ENCODE data around the gene CDC45. TPM values are rescaled to one million over a fixed set of nuclear protein-coding genes. Genes with fewer than 3 reads are reported as not detected.

The CDC45 gene
- total and polyA plus RNA-seq, 7 experiments from 2014 or later, result 0.35 to 57.7 (median 0.85) TPM

DNA sequence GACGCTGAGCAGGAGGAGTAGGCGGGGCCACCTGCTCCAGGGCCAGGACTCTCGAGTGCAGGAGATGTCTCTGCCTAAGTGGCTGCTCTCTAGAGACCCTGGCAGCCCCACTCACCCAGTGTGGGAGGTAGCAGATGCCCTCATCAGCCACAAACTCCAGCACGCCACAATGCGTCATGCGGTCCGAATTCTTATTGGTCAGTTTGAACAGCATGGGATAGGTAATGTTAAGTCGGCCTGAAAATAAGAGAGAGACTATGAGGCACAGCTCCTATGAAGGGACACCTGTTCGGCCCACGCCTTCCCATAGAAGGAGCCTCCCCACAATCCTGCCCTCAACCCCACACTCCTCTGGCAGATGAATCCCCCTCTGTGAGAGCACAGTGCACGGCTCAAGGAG is 8.1 kb upstream of the CDC45 start:
- CTCF ChIA-PET, result no interaction called here
- no peak for DNase-seq
- Histone ChIP-seq H3K4me1 (ENCODE audit: control insufficient read depth in 2 of 2, insufficient read depth in 2 of 2, low read length in 2 of 2) (peaks cover 6 to 7% of the 10 kb centered on the region in 2 donors), H3K9me3 (ENCODE audit: control insufficient read depth in 2 of 3, low read length in 3 of 3) (no peaks in the 10 kb centered on the region), H3K36me3 (ENCODE audit: control insufficient read depth in 2 of 3, insufficient read depth in 3 of 3, low read length in 3 of 3) (peaks cover 22 to 85% (median 51%) of the 10 kb centered on the region in 3 experiments), H3K4me3 (ENCODE audit: low read length) (no peak overlapping the region), H3K27ac (ENCODE audit: low read depth, low read length) (no peak overlapping the region), H3K27me3 (ENCODE audit: control insufficient read depth in 2 of 2, insufficient read depth in 2 of 2, low read length in 2 of 2) (no peaks in the 10 kb centered on the region)
- Mint-ChIP-seq H3K4me3 (no peak overlapping the region), H3K4me1 (peaks cover 5 to 32% (median 18%) of the 10 kb centered on the region in 7 donors), H3K9me3 (no peaks in the 10 kb centered on the region), H3K27ac (no peak overlapping the region), H3K27me3 (no peaks in the 10 kb centered on the region), H3K36me3 (peaks cover 7 to 65% (median 20%) of the 10 kb centered on the region in 5 donors)
- intact Hi-C loops (cut with micrococcal nuclease), result loop anchor here (10.0 kb wide), 3 partner anchors 177 to 517 kb away; partner anchors contain the start of genes CLTCL1 (in 1 of the 2) and SEPTIN5 (in 1 of the 2)
- POLR2A ChIA-PET, result no interaction called here
- ATAC-seq, result no peak

DNA sequence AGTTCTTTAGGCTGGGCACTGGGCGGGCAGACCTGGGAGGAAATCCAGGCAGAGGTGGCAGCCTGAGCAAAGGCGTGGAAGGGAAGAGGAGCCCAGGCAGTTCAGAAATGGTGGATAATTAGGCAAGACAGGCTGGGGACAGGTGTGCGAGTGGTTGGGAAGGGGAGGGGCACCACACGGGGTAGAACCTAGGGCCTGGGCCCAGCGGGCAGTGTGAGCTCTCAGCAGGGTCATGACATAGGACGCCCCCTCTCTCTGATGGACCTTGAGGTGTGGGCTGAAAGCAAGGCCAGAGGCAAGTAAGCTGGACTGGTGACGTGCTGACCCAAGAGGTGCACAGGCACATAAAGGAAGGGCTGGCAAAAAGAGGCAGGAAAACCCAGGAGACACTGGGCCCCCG is 7.5 kb upstream of the CDC45 start:
- POLR2A ChIA-PET, result no interaction called here

DNA sequence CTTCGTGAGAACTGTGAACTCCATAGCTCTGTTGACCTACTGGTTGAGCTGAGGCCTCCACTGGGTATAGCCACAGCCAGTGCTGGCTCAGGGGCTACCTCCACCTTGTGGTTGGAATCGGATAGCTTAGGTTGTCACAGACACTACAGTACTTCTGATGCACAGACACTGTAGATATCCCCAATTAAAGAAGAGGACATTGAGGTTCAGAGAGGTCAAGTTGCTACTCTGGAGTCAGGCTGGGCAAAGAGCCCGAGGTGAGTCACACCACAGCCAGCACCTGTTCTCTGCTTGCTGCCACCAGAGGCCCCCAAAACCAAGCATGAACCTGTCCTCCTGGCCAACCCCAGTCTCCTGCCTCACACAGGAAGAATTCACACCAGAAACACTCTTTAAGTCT is 6.1 kb upstream of the CDC45 start:
- no peak overlapping the region for H3K27ac Mint-ChIP-seq
- ChIA-PET CTCF (no interaction called here), POLR2A (interaction anchor here (0.6 to 0.8 kb wide), 2 partner anchors 30 to 34 kb away, joined by 3 to 4 read pairs; no protein-coding TSS in a partner anchor)
- no peaks in the 10 kb centered on the region for H3K27me3 Mint-ChIP-seq
- Histone ChIP-seq H3K4me1 (ENCODE audit: control insufficient read depth in 2 of 2, insufficient read depth in 2 of 2, low read length in 2 of 2) (peaks cover 17 to 19% of the 10 kb centered on the region in 2 donors), H3K4me3 (ENCODE audit: low read length) (no peak overlapping the region), H3K36me3 (ENCODE audit: control insufficient read depth in 2 of 3, insufficient read depth in 3 of 3, low read length in 3 of 3) (peaks cover 16 to 66% (median 38%) of the 10 kb centered on the region in 3 experiments), H3K27ac (ENCODE audit: low read depth, low read length) (no peak overlapping the region), H3K9me3 (ENCODE audit: control insufficient read depth in 2 of 3, low read length in 3 of 3) (no peaks in the 10 kb centered on the region), H3K27me3 (ENCODE audit: control insufficient read depth in 2 of 2, insufficient read depth in 2 of 2, low read length in 2 of 2) (no peaks in the 10 kb centered on the region)
- H3K36me3 Mint-ChIP-seq, result peaks cover 6 to 45% (median 11%) of the 10 kb centered on the region in 5 donors
- DNase-seq, result no peak
- H3K4me1 Mint-ChIP-seq, result peaks cover 18 to 36% (median 32%) of the 10 kb centered on the region in 7 donors
- intact Hi-C loops (cut with micrococcal nuclease), result loop anchor here (10.0 kb wide), 3 partner anchors 179 to 519 kb away; partner anchors contain the start of genes CLTCL1 (in 1 of the 2) and SEPTIN5 (in 1 of the 2)
- no peaks in the 10 kb centered on the region for H3K9me3 Mint-ChIP-seq
- no peak overlapping the region for H3K4me3 Mint-ChIP-seq
- no peak for ATAC-seq

More for the DNA sequence above, 7.5 kb upstream of the CDC45 start:
- Histone ChIP-seq H3K36me3 (ENCODE audit: control insufficient read depth in 2 of 3, insufficient read depth in 3 of 3, low read length in 3 of 3) (peaks cover 18 to 78% (median 44%) of the 10 kb centered on the region in 3 experiments), H3K27me3 (ENCODE audit: control insufficient read depth in 2 of 2, insufficient read depth in 2 of 2, low read length in 2 of 2) (no peaks in the 10 kb centered on the region), H3K9me3 (ENCODE audit: control insufficient read depth in 2 of 3, low read length in 3 of 3) (no peaks in the 10 kb centered on the region), H3K27ac (ENCODE audit: low read depth, low read length) (no peak overlapping the region), H3K4me3 (ENCODE audit: low read length) (no peak overlapping the region), H3K4me1 (ENCODE audit: control insufficient read depth in 2 of 2, insufficient read depth in 2 of 2, low read length in 2 of 2) (peaks cover 9% of the 10 kb centered on the region in 2 donors)
- Mint-ChIP-seq H3K9me3 (no peaks in the 10 kb centered on the region), H3K4me3 (no peak overlapping the region), H3K36me3 (peaks cover 7 to 59% (median 20%) of the 10 kb centered on the region in 5 donors), H3K27ac (peak overlapping the region in 1 of 9 donors; percentile 55), H3K27me3 (no peaks in the 10 kb centered on the region), H3K4me1 (peaks cover 8 to 35% (median 22%) of the 10 kb centered on the region in 7 donors)
- intact Hi-C loops (cut with micrococcal nuclease), result loop anchor here (10.0 kb wide), 3 partner anchors 177 to 517 kb away; partner anchors contain the start of genes CLTCL1 (in 1 of the 2) and SEPTIN5 (in 1 of the 2)
- no peak for DNase-seq
- CTCF ChIA-PET, result no interaction called here
- ATAC-seq, result no peak

DNA sequence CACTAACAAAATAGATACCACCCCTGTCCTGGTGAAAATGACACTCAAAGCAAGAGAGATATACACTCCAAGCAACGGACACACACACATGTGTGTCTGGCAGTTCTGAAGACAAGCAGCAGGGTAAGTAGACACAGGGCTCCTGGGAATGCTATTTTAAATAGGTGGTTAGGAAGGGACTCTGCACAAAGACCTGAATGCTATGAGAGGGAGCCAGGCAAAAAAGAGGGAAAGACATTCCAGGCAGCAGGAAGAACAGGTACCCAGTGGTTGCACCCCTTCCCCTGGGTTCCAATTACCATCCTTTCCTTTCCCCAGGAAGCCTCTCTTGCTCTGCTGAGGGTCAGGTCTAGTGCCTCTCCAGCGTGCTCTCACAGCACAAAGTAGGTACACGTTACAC is 3.7 kb upstream of the CDC45 start:
- CTCF ChIA-PET, result no interaction called here
- peak overlapping the region in 1 of 10 donors; percentile 26 for H3K4me3 Mint-ChIP-seq
- peaks cover 0 to 2% (median 0%) of the 10 kb centered on the region in 11 donors for H3K9me3 Mint-ChIP-seq
- H3K36me3 Mint-ChIP-seq, result peaks cover 0 to 27% (median 4%) of the 10 kb centered on the region in 5 donors
- Histone ChIP-seq H3K4me1 (ENCODE audit: control insufficient read depth in 2 of 2, insufficient read depth in 2 of 2, low read length in 2 of 2) (peaks cover 17 to 19% of the 10 kb centered on the region in 2 donors), H3K9me3 (ENCODE audit: control insufficient read depth in 2 of 3, low read length in 3 of 3) (no peaks in the 10 kb centered on the region), H3K36me3 (ENCODE audit: control insufficient read depth in 2 of 3, insufficient read depth in 3 of 3, low read length in 3 of 3) (peaks cover 16 to 44% (median 19%) of the 10 kb centered on the region in 3 experiments), H3K27ac (ENCODE audit: low read depth, low read length) (no peak overlapping the region), H3K27me3 (ENCODE audit: control insufficient read depth in 2 of 2, insufficient read depth in 2 of 2, low read length in 2 of 2) (no peaks in the 10 kb centered on the region), H3K4me3 (ENCODE audit: low read length) (no peak overlapping the region)
- intact Hi-C loops (cut with micrococcal nuclease), result loop anchor here (2.0 to 10.0 kb wide), 5 partner anchors 181 to 1399 kb away; partner anchors contain the start of genes CLTCL1 (in 2 of the 2), PEX26 (in 1 of the 2) and SEPTIN5 (in 1 of the 2)
- no peaks in the 10 kb centered on the region for H3K27me3 Mint-ChIP-seq
- peak overlapping the region in 2 of 9 donors; percentile 26 to 34 for H3K27ac Mint-ChIP-seq
- DNase-seq (peak in 1 of 9 donors; percentile 9), ATAC-seq (no peak)
- H3K4me1 Mint-ChIP-seq, result peaks cover 24 to 48% (median 33%) of the 10 kb centered on the region in 7 donors
- POLR2A ChIA-PET, result no interaction called here

DNA sequence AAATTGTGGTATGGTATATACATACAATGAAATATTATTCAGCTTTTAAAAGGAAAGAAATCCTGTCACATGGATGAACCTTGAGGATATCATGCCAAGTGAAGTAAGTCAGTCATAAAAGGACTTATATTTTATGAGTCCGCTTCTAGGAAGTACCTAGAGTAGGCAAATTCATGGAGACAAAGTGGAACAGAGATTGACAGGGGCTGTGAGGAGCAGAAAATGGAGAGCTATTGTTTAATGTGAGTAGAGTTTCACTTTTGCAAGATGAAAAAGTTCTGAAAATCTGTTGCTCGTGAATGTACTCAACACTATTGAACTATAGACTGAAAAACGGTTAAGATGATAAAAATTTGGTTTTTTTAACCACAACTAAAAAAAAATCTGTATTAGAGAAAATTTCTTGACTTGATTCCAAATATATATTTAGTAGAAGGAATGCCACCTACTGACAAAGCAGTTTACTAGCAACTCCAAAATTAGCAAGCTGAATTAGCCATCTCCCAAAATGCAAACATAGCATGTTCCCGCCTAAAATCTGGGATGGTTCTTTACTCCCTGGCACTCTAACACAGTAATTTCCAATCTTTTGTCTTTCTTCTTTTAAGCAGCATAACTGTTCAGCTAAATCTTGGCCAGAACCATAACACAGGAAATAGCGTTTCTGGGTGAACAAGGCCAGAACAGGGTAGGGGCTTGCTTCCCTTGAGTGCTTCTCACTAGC is 2.2 kb upstream of the CDC45 start:
- Histone ChIP-seq H3K27ac (ENCODE audit: low read depth, low read length) (peak overlapping the region; percentile 96), H3K4me1 (ENCODE audit: control insufficient read depth in 2 of 2, insufficient read depth in 2 of 2, low read length in 2 of 2) (peaks cover 17 to 19% of the 10 kb centered on the region in 2 donors), H3K36me3 (ENCODE audit: control insufficient read depth in 2 of 3, insufficient read depth in 3 of 3, low read length in 3 of 3) (peaks cover 4 to 29% (median 7%) of the 10 kb centered on the region in 3 experiments), H3K27me3 (ENCODE audit: control insufficient read depth in 2 of 2, insufficient read depth in 2 of 2, low read length in 2 of 2) (no peaks in the 10 kb centered on the region), H3K9me3 (ENCODE audit: control insufficient read depth in 2 of 3, low read length in 3 of 3) (no peaks in the 10 kb centered on the region), H3K4me3 (ENCODE audit: low read length) (peak overlapping the region; percentile 85)
- DNase-seq, result peak in 6 of 9 donors; percentile 3 to 34 (median 15)
- intact Hi-C loops (cut with micrococcal nuclease), result loop anchor here (1.0 to 10.0 kb wide), 9 partner anchors 30 to 1400 kb away; partner anchors contain the start of genes C22orf39 (in 2 of the 2), CLTCL1 (in 2 of the 2), PEX26 (in 1 of the 2) and SEPTIN5 (in 1 of the 2)
- Mint-ChIP-seq H3K27me3 (no peaks in the 10 kb centered on the region), H3K4me3 (peak overlapping the region; percentile 87 to 98 (median 92)), H3K9me3 (peaks cover 0 to 2% (median 0%) of the 10 kb centered on the region in 11 donors), H3K27ac (peak overlapping the region; percentile 63 to 100 (median 85)), H3K36me3 (peaks cover 0 to 13% (median 3%) of the 10 kb centered on the region in 5 donors), H3K4me1 (peaks cover 24 to 45% (median 33%) of the 10 kb centered on the region in 7 donors)
- ATAC-seq, result no peak
- ChIA-PET CTCF (interaction anchor here (0.6 to 2.3 kb wide), 5 partner anchors 78 to 479 kb away, joined by 3 to 13 read pairs (median 3); no protein-coding TSS in a partner anchor), POLR2A (interaction anchor here (0.8 to 2.4 kb wide), 6 partner anchors 32 to 543 kb away, joined by 3 to 14 read pairs (median 4); partner anchors contain the start of genes HIRA and TANGO2)
